NCI-H82 (cell line): ENCODE measurements around the gene ETF1.
"Not testable (repeated sequence)": the region's sequence is repeated elsewhere in the genome, so short reads cannot be mapped to it uniquely, and the experiment has no call there.

ENCODE experiments used
- DNase-seq: peaks from one replicate; lab custom pipeline; 2025; lab: John Stamatoyannopoulos, UW

Gene ETF1

GRCh38 chr5:138490648-138491283, 52.3 kb downstream of the ETF1 start:
- no peak for DNase-seq

- DNase-seq = peak; percentile 15
These were observed 53.4 kb downstream of the ETF1 start for GRCh38 chr5:138489683-138490061.

- no peak for DNase-seq
These were observed 54.5 kb downstream of the ETF1 start for GRCh38 chr5:138488481-138488945.

GRCh38 chr5:138482638-138483037, 60.4 kb downstream of the ETF1 start:
- no peak for DNase-seq

- no peak for DNase-seq
These were observed 66.1 kb downstream of the ETF1 start for GRCh38 chr5:138476918-138477317.

- DNase-seq = not testable (repeated sequence)
These were observed 69.9 kb downstream of the ETF1 start for GRCh38 chr5:138473151-138473550.

- no peak for DNase-seq
These were observed 70.7 kb downstream of the ETF1 start for GRCh38 chr5:138472353-138472752.

GRCh38 chr5:138471052-138471361, 72.0 kb downstream of the ETF1 start:
- DNase-seq = no peak

- DNase-seq = no peak
These were observed 72.5 kb downstream of the ETF1 start for GRCh38 chr5:138470322-138471051.

- no peak for DNase-seq
These were observed 73.3 kb downstream of the ETF1 start for GRCh38 chr5:138469540-138470321.

- DNase-seq = no peak
These were observed 74.0 kb downstream of the ETF1 start for GRCh38 chr5:138468966-138469539.

- no peak for DNase-seq
These were observed 74.7 kb downstream of the ETF1 start for GRCh38 chr5:138468133-138468965.

GRCh38 chr5:138467711-138468132, 75.3 kb downstream of the ETF1 start:
- no peak for DNase-seq

- no peak for DNase-seq
These were observed 75.9 kb downstream of the ETF1 start for GRCh38 chr5:138466900-138467710.

- no peak for DNase-seq
These were observed 76.7 kb downstream of the ETF1 start for GRCh38 chr5:138466125-138466899.

GRCh38 chr5:138465261-138466124, 77.5 kb downstream of the ETF1 start, which contains the start of gene EGR1:
Gene EGR1, plus strand, starts transcription at chr5:138465479. Its CDS starts 283 bp downstream, at chr5:138465762.
- DNase-seq = peak; percentile 93

- DNase-seq = peak; percentile 99
These were observed 78.4 kb downstream of the ETF1 start for GRCh38 chr5:138464388-138465260.

GRCh38 chr5:138464008-138464387, 79.0 kb downstream of the ETF1 start:
- DNase-seq = peak; percentile 94
